ENCODE results near the gene CYP4A22.
"Not testable (repeated sequence)": the region's sequence is repeated elsewhere in the genome, so short reads cannot be mapped to it uniquely, and the experiment has no call there.

Gene CYP4A22

DNA sequence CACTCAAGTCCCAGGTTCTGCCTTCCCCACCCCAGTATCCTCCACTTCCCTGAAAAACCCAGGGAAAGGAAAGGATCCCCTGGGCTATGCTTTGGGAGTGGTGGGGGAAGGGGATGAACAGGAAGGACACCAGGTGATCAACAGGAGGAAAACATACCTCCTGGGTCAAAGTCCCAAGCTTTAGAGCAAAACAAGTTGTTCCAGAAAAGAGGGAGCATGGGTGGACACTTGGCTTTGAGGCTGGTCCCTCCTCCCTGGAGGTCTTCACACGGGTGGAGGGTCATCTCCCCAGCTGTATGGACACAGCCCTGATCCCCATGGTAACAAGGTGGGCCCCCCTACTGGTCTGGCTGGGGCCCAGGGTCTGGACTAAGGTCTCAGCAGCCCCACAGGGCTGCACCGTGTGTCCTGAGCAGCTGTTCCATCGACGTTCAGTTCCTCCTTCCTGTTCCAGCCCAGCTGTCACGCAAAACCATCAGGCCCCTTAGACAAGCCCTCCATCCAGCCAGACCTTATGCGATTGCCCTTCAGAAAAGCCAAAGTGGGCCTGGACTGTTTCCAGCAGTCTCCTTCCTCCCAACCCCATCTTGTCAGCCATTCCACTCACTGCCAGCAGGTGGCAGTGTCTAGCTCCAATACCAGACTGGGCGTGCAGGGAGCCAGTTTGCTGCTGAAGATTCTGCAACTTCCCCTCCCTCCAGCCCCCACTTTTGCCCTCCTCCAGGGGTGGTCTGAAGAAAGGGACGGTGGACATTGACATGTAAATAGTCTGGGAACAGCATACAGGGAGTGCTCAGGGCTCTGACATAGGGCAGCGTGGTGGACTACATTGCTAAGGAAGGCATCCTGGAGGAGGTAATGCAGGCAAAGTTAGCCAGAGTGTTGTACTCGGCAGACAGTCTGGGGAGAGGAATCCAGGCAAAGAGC, 55.5 kb downstream of the CYP4A22 start:
- TF ChIP-seq, protein P1, sequence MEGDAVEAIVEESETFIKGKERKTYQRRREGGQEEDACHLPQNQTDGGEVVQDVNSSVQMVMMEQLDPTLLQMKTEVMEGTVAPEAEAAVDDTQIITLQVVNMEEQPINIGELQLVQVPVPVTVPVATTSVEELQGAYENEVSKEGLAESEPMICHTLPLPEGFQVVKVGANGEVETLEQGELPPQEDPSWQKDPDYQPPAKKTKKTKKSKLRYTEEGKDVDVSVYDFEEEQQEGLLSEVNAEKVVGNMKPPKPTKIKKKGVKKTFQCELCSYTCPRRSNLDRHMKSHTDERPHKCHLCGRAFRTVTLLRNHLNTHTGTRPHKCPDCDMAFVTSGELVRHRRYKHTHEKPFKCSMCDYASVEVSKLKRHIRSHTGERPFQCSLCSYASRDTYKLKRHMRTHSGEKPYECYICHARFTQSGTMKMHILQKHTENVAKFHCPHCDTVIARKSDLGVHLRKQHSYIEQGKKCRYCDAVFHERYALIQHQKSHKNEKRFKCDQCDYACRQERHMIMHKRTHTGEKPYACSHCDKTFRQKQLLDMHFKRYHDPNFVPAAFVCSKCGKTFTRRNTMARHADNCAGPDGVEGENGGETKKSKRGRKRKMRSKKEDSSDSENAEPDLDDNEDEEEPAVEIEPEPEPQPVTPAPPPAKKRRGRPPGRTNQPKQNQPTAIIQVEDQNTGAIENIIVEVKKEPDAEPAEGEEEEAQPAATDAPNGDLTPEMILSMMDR (IDR thresholded peaks at IDR 0.05; ENCODE audit: extremely low read depth, missing control alignments): peak; percentile 98
- peak; percentile 76 for DNase-seq (ENCODE audit: low spot score)

DNA sequence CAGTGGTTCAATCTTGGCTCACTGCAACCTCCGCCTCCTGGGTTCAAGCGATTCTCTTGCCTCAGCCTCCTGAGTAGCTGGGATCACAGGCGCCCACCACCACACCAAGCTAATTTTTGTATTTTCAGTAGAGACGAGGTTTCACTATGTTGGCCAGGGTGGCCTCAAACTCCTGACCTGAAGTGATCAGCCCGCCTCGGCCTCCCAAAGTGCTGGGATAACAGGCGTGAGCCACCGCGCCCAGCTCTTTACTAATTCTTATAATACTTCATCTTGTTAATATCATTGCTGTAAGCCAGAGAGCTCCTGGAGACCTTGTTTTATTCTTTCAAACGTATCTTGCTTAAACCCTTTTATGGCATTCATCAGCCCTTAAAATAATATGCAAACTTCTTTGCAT, 56.3 kb downstream of the CYP4A22 start:
- not testable (repeated sequence) for DNase-seq (ENCODE audit: low spot score)

DNA sequence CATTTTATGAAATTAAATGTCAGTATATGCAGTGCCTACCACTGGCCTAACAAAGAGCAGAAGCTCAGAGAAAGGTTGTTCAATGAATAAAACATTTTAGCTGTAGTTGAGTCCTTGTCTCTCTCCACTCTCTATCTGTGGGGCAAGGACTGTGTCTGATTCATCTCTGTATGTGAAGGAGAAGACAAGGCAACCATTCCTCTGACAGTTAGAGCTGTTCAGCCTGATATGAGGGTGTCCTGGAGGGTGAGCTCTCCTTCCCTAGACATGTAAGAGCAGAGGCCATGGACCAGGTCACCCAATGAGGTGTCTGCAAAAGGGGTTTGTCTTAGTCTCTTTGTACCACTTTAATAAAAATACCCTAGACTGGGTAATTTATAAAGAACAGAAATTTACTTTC, 57.1 kb downstream of the CYP4A22 start:
- TF ChIP-seq, protein P1 (IDR thresholded peaks at IDR 0.05; ENCODE audit: extremely low read depth, missing control alignments): no peak
- DNase-seq (ENCODE audit: low spot score): no peak

DNA sequence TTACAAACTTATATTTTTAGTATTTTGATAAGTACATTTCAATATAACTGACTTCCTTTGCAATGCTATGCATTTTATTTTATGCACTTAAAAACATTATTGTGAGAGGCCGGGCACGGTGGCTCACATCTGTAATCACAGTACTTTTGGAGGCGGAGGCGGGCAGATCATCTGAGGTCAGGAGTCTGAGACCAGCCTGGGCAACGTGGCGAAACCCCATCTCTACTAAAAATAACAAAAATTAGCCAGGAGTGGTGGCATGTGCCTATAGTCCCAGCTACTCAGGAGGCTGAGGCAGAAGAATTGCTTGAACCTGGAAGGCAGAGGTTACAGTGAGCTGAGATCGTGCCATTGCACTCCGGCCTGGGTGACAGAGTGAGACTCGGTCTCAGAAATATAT, 58.7 kb downstream of the CYP4A22 start:
- DNase-seq (ENCODE audit: low spot score): not testable (repeated sequence)

DNA sequence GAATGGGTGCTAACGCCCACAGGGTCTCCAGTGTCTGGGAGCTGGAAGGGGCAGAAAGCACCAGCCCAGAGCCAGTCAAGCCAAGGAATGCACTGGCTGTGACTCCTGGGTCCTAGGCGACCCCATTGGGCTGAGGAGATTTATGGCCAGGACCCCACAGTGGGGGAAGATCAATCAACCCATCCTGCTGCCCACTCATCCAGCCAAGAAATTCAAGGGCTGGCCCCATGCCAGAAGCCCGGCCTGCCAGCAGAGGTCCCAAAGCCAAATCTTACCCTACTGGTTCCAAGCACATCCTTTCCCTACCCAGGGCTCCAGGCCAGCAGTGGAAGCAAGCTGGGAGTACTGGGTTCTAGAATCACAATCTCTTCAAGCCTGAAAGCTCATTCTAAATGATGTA, 59.4 kb downstream of the CYP4A22 start:
- DNase-seq (ENCODE audit: low spot score): no peak
- TF ChIP-seq, protein P1 (IDR thresholded peaks at IDR 0.05; ENCODE audit: extremely low read depth, missing control alignments): no peak

DNA sequence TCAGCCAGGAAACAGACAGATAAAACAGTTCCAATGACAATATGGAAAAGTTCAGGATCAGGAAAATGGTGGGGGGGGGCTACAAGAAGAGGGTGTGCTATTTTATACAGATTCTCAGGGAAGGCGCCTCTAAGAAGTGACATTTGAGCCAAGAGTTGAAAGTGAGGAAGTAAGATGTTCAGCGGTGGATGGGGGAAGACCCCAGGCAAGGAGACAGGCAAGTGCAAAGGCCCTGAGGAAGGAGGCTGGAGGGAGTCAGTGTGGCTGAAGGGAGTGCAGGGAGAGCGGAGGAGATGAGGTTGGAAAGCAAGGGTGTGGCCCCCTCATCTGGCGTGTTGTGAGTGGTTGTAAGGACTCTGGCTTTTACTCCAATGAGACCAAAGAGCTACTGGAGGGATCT, 61.0 kb downstream of the CYP4A22 start:
- DNase-seq (ENCODE audit: low spot score): no peak
- TF ChIP-seq, protein P1 (IDR thresholded peaks at IDR 0.05; ENCODE audit: extremely low read depth, missing control alignments): no peak
